Natural killer cell (primary cell): ENCODE measurements around the gene ZACN. TPM values are rescaled to one million over a fixed set of nuclear protein-coding genes. Genes with fewer than 3 reads are reported as not detected.
A peak's percentile ranks its signal among the peaks of the same experiment; 100 is the strongest.
"Not testable (repeated sequence)": the region's sequence is repeated elsewhere in the genome, so short reads cannot be mapped to it uniquely, and the experiment has no call there.

Experiments
- ATAC-seq, 3 donors: fragments of 150-1000 bp in 2 of 3; fragments of 200-7000 bp in 1 of 3; cut with Tn5 transposase; 1 replicate in 1 of 3; 2 replicates in 2 of 3; pipeline ENCODE4 v1.10.0; 2021; ENCODE audit warnings: mild to moderate bottlenecking in 2 of 3, moderate library complexity in 2 of 3
- DNase-seq, 2 donors: peaks; one replicate each; pipeline versions ENCODE4 v3.0.0 to v3.0.0-alpha.2; 2013 to 2021; ENCODE audit warnings: mixed read lengths in 1 of 2
- H3K27ac ChIP-seq: one replicate; pipeline ENCODE4 v1.5.1; 2013; ENCODE audit warnings: mild to moderate bottlenecking, low read length
- H3K27me3 ChIP-seq: one replicate; pipeline ENCODE4 v1.6.1; 2013; ENCODE audit warnings: low read length; ENCODE audit not compliant: control insufficient read depth, insufficient read depth
- H3K36me3 ChIP-seq: one replicate; pipeline ENCODE4 v1.6.1; 2013; ENCODE audit warnings: low read length; ENCODE audit not compliant: control insufficient read depth, insufficient read depth
- H3K4me1 ChIP-seq: one replicate; pipeline ENCODE4 v1.6.1; 2013; ENCODE audit warnings: low read length; ENCODE audit not compliant: control insufficient read depth, insufficient read depth
- H3K4me3 ChIP-seq: one replicate; pipeline ENCODE4 v1.5.1; 2013; ENCODE audit warnings: low read length
- H3K9me3 ChIP-seq: one replicate; pipeline ENCODE4 v1.6.1; 2013; ENCODE audit warnings: low read length; ENCODE audit not compliant: control insufficient read depth, insufficient read depth
- H3K27ac Mint-ChIP-seq, 2 donors: one replicate each; pipeline ENCODE4 v1.8.0; 2022; ENCODE audit warnings: mild to moderate bottlenecking in 2 of 2, mixed read lengths in 2 of 2, moderate library complexity in 1 of 2
- H3K27me3 Mint-ChIP-seq, 2 donors: one replicate each; pipeline ENCODE4 v1.8.0; 2022; ENCODE audit warnings: low read depth in 2 of 2, mixed read lengths in 2 of 2
- H3K36me3 Mint-ChIP-seq: one replicate; pipeline ENCODE4 v1.8.0; 2022; ENCODE audit warnings: mixed read lengths
- H3K4me1 Mint-ChIP-seq, 2 donors: one replicate each; pipeline ENCODE4 v1.8.0; 2022; ENCODE audit warnings: mixed read lengths in 2 of 2
- H3K4me3 Mint-ChIP-seq: one replicate; pipeline ENCODE4 v1.8.0; 2022; ENCODE audit warnings: mild to moderate bottlenecking, moderate library complexity, mixed read lengths
- H3K9me3 Mint-ChIP-seq, 2 donors: one replicate each; pipeline ENCODE4 v1.8.0; 2022; ENCODE audit warnings: mixed read lengths in 2 of 2
- WGBS: methylation state at CpG from one replicate; pipeline ENCODE4 v1.1.7; 2013; ENCODE audit warnings: missing lambda C conversion rate; ENCODE audit not compliant: insufficient coverage; 5-methylcytosine and 5-hydroxymethylcytosine counted together
- intact Hi-C: fragments of 100-400 bp; cut with micrococcal nuclease; formaldehyde crosslinking; loops from one replicate; pipeline ENCODE4 v1.14.2; 2022
- total RNA-seq, 4 donors: library from RNA; stranded (reverse); fragments of 120-200 nt in 1 of 4; gene quantifications; one replicate each; pipeline versions ENCODE4 v1.2.3 to v1.2.4, GENCODE V29; 2013 to 2022
- TF ChIP-seq, protein P1 (sequence below): fragments of 200-600 bp; IDR thresholded peaks from one replicate; pipeline ENCODE4 v1.8.0; 2022; ENCODE audit warnings: antibody characterized with exemption

ZACN gene
- total RNA-seq, 3 donors from 2014 or later (not counting 1 experiment from before 2014, with no cell fraction given): 0.28 to 0.80 (median 0.50) TPM

DNA sequence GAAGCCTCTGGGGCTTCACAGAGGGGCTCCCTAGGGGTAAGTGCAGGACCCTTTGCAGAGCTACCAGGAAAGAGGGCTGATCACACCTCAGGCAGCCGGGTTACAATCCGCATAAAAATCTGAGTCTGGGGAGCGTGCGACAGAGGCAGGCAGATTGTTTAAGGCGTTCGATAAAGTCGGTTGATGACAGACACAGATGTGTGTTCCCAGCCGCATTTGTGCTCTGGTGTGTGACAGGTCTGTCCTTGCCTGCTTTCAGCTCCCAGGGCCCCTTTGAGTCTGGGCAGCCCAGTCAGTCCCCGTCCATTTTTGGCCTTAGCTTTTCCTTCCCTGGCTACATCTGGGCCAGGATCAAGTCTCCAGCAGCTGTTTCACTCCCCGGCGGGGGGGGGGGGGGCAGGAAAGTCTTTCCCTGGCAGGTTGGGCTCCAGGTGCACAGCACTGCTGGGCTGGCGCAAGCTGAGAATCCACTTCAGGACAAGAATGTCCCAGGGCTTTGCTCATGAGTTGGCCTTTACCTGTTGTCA, 1.3 kb upstream of the ZACN start:
- peaks cover 41% of the 10 kb centered on the region for H3K4me1 ChIP-seq
- Mint-ChIP-seq H3K4me1 (peaks cover 10 to 25% of the 10 kb centered on the region in 2 donors), H3K27ac (no peak overlapping the region), H3K9me3 (no peaks in the 10 kb centered on the region), H3K4me3 (no peak overlapping the region), H3K27me3 (peaks cover 32 to 38% of the 10 kb centered on the region in 2 donors), H3K36me3 (no peaks in the 10 kb centered on the region)
- no peak for DNase-seq
- ATAC-seq: no peak
- peaks cover 37% of the 10 kb centered on the region for H3K27me3 ChIP-seq
- H3K27ac ChIP-seq: no peak overlapping the region
- TF ChIP-seq, protein P1, sequence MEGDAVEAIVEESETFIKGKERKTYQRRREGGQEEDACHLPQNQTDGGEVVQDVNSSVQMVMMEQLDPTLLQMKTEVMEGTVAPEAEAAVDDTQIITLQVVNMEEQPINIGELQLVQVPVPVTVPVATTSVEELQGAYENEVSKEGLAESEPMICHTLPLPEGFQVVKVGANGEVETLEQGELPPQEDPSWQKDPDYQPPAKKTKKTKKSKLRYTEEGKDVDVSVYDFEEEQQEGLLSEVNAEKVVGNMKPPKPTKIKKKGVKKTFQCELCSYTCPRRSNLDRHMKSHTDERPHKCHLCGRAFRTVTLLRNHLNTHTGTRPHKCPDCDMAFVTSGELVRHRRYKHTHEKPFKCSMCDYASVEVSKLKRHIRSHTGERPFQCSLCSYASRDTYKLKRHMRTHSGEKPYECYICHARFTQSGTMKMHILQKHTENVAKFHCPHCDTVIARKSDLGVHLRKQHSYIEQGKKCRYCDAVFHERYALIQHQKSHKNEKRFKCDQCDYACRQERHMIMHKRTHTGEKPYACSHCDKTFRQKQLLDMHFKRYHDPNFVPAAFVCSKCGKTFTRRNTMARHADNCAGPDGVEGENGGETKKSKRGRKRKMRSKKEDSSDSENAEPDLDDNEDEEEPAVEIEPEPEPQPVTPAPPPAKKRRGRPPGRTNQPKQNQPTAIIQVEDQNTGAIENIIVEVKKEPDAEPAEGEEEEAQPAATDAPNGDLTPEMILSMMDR: no peak
- intact Hi-C loops: no loop called here
- WGBS: 41% methylated on average over 11 of the region's 12 CpGs
- H3K9me3 ChIP-seq: no peaks in the 10 kb centered on the region
- no peak overlapping the region for H3K4me3 ChIP-seq
- H3K36me3 ChIP-seq: peaks cover 4% of the 10 kb centered on the region

DNA sequence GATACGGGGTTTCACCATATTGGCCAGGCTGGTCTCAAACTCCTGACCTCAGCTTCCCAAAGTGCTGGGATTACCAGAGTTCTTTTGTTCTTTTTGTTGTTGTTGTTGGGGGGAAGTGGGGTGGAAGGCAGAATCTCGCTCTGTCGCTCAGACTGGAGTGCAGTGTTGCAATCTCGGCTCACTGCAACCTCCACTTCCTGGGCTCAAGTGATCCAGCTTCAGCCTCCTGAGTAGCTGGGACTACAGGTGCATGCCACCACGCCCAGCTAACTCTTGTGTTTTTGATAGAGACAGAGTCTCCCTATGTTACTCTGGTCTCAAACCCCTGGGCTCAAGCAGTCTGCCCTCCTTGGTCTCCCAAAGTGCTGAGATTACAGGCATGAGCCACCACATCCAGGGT, 612 bp upstream of the ZACN start:
- H3K4me3 ChIP-seq, H3K27ac ChIP-seq, H3K27ac Mint-ChIP-seq, ATAC-seq, intact Hi-C loops, H3K36me3 Mint-ChIP-seq, H3K9me3 ChIP-seq, DNase-seq, H3K9me3 Mint-ChIP-seq, H3K4me3 Mint-ChIP-seq: not testable (repeated sequence)
- Histone ChIP-seq H3K4me1 (peaks cover 36% of the 10 kb centered on the region), H3K36me3 (peaks cover 11% of the 10 kb centered on the region), H3K27me3 (peaks cover 37% of the 10 kb centered on the region)
- WGBS: 59% methylated on average over 5 of the region's 5 CpGs
- peaks cover 10 to 25% of the 10 kb centered on the region in 2 donors for H3K4me1 Mint-ChIP-seq
- peaks cover 30 to 38% of the 10 kb centered on the region in 2 donors for H3K27me3 Mint-ChIP-seq

DNA sequence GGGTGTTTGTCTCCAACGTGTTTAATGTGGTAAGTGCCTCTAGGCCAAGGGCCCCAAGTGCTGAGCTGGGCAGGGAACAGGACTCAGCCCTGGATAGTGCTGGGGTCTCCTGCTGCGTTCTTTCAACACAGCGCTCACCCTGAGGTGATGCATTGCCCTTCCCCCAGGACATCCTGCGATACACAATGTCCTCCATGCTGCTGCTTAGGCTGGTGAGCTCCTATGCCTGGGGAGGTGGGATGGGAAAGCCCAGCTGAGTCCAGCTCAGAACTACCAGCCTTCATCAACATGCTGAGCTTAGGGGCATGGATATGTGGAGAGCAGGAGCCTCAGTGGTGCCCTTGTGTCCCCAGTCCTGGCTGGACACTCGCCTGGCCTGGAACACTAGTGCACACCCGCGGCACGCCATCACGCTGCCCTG, 563 bp downstream of the ZACN start:
- Mint-ChIP-seq H3K9me3 (no peaks in the 10 kb centered on the region), H3K36me3 (no peaks in the 10 kb centered on the region), H3K4me1 (peaks cover 10 to 25% of the 10 kb centered on the region in 2 donors), H3K4me3 (no peak overlapping the region), H3K27ac (no peak overlapping the region), H3K27me3 (peaks cover 24 to 34% of the 10 kb centered on the region in 2 donors)
- ATAC-seq: no peak
- DNase-seq: no peak
- intact Hi-C loops: no loop called here
- Histone ChIP-seq H3K4me1 (peaks cover 36% of the 10 kb centered on the region), H3K27me3 (peaks cover 30% of the 10 kb centered on the region), H3K9me3 (no peaks in the 10 kb centered on the region), H3K4me3 (no peak overlapping the region), H3K27ac (no peak overlapping the region), H3K36me3 (peaks cover 22% of the 10 kb centered on the region)
- WGBS: 44% methylated on average over 9 of the region's 9 CpGs
- TF ChIP-seq, protein P1: no peak

DNA sequence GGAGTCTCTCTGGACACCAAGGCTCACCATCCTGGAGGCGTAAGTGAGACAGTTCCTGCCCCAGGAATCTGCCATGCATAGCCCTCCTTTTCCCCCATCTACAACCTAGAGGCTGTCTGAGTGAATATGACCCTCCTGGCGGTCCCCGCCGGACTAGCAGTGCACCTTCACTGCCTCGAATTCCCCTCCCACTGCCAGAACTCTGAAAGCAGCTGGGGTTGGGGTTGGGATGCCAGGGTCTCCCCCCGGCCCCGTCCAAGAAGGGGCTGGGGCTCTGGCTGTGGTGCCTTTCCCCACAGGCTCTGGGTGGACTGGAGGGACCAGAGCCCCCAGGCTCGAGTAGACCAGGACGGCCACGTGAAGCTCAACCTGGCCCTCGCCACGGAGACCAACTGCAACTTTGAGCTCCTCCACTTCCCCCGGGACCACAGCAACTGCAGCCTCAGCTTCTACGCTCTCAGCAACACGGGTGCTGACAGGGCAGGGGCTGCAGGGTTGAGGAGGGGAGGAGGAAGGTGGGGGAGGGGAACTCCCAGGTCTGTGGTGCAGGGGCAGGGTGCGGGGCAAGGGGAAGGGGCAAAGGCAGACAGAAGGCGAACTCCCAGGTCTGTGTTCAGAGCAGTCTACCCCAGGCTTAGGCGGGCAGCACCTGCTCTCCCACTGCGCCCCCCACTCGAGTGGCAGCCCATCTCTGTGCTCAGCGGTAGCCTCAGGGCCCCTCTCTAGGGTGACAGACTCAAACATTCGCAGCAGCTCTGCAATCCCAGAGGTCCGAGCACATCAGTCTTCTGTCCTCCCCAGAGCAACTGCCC, 1.2 kb downstream of the ZACN start:
- H3K4me3 Mint-ChIP-seq: no peak overlapping the region
- TF ChIP-seq, protein P1: no peak
- no peak overlapping the region for H3K27ac Mint-ChIP-seq
- no peaks in the 10 kb centered on the region for H3K36me3 Mint-ChIP-seq
- H3K4me1 ChIP-seq: peaks cover 32% of the 10 kb centered on the region
- no peak overlapping the region for H3K27ac ChIP-seq
- no peaks in the 10 kb centered on the region for H3K9me3 ChIP-seq
- peaks cover 27% of the 10 kb centered on the region for H3K27me3 ChIP-seq
- 16% methylated on average over 22 of the region's 23 CpGs for WGBS
- H3K36me3 ChIP-seq: peaks cover 28% of the 10 kb centered on the region
- peak in 1 of 2 donors; percentile 46 for DNase-seq
- intact Hi-C loops: no loop called here
- ATAC-seq: peak in 1 of 3 donors; percentile 24
- H3K4me1 Mint-ChIP-seq: peaks cover 10 to 20% of the 10 kb centered on the region in 2 donors
- peaks cover 18 to 27% of the 10 kb centered on the region in 2 donors for H3K27me3 Mint-ChIP-seq
- no peak overlapping the region for H3K4me3 ChIP-seq
- no peaks in the 10 kb centered on the region for H3K9me3 Mint-ChIP-seq
